ENCODE measurements around the gene RAET1L. TPM values are rescaled to one million over a fixed set of nuclear protein-coding genes. Genes with fewer than 3 reads are reported as not detected.

The RAET1L gene
- total RNA-seq, 2 donors from 2014 or later: not detected

- 84 to 92% methylated on average over 9 to 17 of the region's 19 CpGs for WGBS, 2 experiments (ENCODE audit: insufficient coverage in 1 of 2, insufficient read length in 1 of 2)
- Histone ChIP-seq H3K4me1 (ENCODE audit: control insufficient read depth, insufficient read depth, low read length) (no peaks in the 10 kb centered on the region), H3K9ac (ENCODE audit: extremely low read depth, low read length, poor library complexity, severe bottlenecking) (no peak overlapping the region), H3K27ac (ENCODE audit: low read depth, low read length) (no peak overlapping the region), H3K4me3 (ENCODE audit: low read length) (no peak overlapping the region), H3K27me3 (ENCODE audit: control insufficient read depth, insufficient read depth, low read length, poor library complexity, severe bottlenecking) (peaks cover 52% of the 10 kb centered on the region), H3K36me3 (ENCODE audit: control insufficient read depth, insufficient read depth, low read length) (no peaks in the 10 kb centered on the region), H3K9me3 (ENCODE audit: control insufficient read depth, low read length) (no peaks in the 10 kb centered on the region)
- DNase-seq: no peak
- H3K27ac Mint-ChIP-seq: no peak overlapping the region
- peaks cover 71% of the 10 kb centered on the region for H3K27me3 Mint-ChIP-seq (ENCODE audit: insufficient read depth)
- TF ChIP-seq, protein P1, sequence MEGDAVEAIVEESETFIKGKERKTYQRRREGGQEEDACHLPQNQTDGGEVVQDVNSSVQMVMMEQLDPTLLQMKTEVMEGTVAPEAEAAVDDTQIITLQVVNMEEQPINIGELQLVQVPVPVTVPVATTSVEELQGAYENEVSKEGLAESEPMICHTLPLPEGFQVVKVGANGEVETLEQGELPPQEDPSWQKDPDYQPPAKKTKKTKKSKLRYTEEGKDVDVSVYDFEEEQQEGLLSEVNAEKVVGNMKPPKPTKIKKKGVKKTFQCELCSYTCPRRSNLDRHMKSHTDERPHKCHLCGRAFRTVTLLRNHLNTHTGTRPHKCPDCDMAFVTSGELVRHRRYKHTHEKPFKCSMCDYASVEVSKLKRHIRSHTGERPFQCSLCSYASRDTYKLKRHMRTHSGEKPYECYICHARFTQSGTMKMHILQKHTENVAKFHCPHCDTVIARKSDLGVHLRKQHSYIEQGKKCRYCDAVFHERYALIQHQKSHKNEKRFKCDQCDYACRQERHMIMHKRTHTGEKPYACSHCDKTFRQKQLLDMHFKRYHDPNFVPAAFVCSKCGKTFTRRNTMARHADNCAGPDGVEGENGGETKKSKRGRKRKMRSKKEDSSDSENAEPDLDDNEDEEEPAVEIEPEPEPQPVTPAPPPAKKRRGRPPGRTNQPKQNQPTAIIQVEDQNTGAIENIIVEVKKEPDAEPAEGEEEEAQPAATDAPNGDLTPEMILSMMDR (conservative IDR thresholded peaks at IDR 0.05): no peak
- no peaks in the 10 kb centered on the region for H3K4me1 Mint-ChIP-seq
- no peak overlapping the region for H3K4me3 Mint-ChIP-seq
- H3K9me3 Mint-ChIP-seq: no peaks in the 10 kb centered on the region
- H3K36me3 Mint-ChIP-seq (ENCODE audit: low read depth): no peaks in the 10 kb centered on the region
These were observed 18.4 kb upstream of the RAET1L start for GRCh38 chr6:150043501-150044412.

- no peaks in the 10 kb centered on the region for H3K36me3 Mint-ChIP-seq (ENCODE audit: low read depth)
- peaks cover 3% of the 10 kb centered on the region for H3K4me1 Mint-ChIP-seq
- H3K4me1 ChIP-seq (ENCODE audit: control insufficient read depth, insufficient read depth, low read length): no peaks in the 10 kb centered on the region
- H3K4me3 Mint-ChIP-seq: no peak overlapping the region
- no peak overlapping the region for H3K9ac ChIP-seq (ENCODE audit: extremely low read depth, low read length, poor library complexity, severe bottlenecking)
- 92 to 95% methylated on average over 11 to 12 of the region's 13 CpGs for WGBS, 2 experiments (ENCODE audit: insufficient coverage in 1 of 2, insufficient read length in 1 of 2)
- no peaks in the 10 kb centered on the region for H3K9me3 Mint-ChIP-seq
- TF ChIP-seq, protein P1 (conservative IDR thresholded peaks at IDR 0.05): no peak
- no peak for DNase-seq
- no peak overlapping the region for H3K27ac Mint-ChIP-seq
- peaks cover 58% of the 10 kb centered on the region for H3K27me3 ChIP-seq (ENCODE audit: control insufficient read depth, insufficient read depth, low read length, poor library complexity, severe bottlenecking)
- H3K27me3 Mint-ChIP-seq (ENCODE audit: insufficient read depth): peaks cover 75% of the 10 kb centered on the region
- H3K9me3 ChIP-seq (ENCODE audit: control insufficient read depth, low read length): no peaks in the 10 kb centered on the region
- H3K4me3 ChIP-seq (ENCODE audit: low read length): no peak overlapping the region
- H3K36me3 ChIP-seq (ENCODE audit: control insufficient read depth, insufficient read depth, low read length): no peaks in the 10 kb centered on the region
- H3K27ac ChIP-seq (ENCODE audit: low read depth, low read length): no peak overlapping the region
These were observed 17.8 kb upstream of the RAET1L start for GRCh38 chr6:150043096-150043495.

- Mint-ChIP-seq H3K27ac (no peak overlapping the region), H3K4me3 (peak overlapping the region; percentile 48), H3K27me3 (ENCODE audit: insufficient read depth) (peaks cover 97% of the 10 kb centered on the region), H3K9me3 (no peaks in the 10 kb centered on the region), H3K4me1 (peaks cover 6% of the 10 kb centered on the region), H3K36me3 (ENCODE audit: low read depth) (no peaks in the 10 kb centered on the region)
- Histone ChIP-seq H3K9me3 (ENCODE audit: control insufficient read depth, low read length) (no peaks in the 10 kb centered on the region), H3K4me3 (ENCODE audit: low read length) (no peak overlapping the region), H3K27ac (ENCODE audit: low read depth, low read length) (no peak overlapping the region), H3K36me3 (ENCODE audit: control insufficient read depth, insufficient read depth, low read length) (no peaks in the 10 kb centered on the region), H3K4me1 (ENCODE audit: control insufficient read depth, insufficient read depth, low read length) (no peaks in the 10 kb centered on the region), H3K27me3 (ENCODE audit: control insufficient read depth, insufficient read depth, low read length, poor library complexity, severe bottlenecking) (peaks cover 97% of the 10 kb centered on the region), H3K9ac (ENCODE audit: extremely low read depth, low read length, poor library complexity, severe bottlenecking) (no peak overlapping the region)
- DNase-seq: peak; percentile 71
- TF ChIP-seq, protein P1 (conservative IDR thresholded peaks at IDR 0.05): peak; percentile 27
- WGBS, 2 experiments (ENCODE audit: insufficient coverage in 1 of 2, insufficient read length in 1 of 2): 14 to 24% methylated on average over 6 to 21 of the region's 21 CpGs
These were observed 13.1 kb upstream of the RAET1L start for GRCh38 chr6:150038202-150039062.
